Lung (tissue), 12 donors: ENCODE results near the gene MRM2. TPM values are rescaled to one million over a fixed set of nuclear protein-coding genes. Genes with fewer than 3 reads are reported as not detected.

Experiments
- ATAC-seq: fragments of 200-7000 bp; cut with Tn5 transposase; one replicate; pipeline ENCODE4 v1.9.1; 2020; ENCODE audit warnings: moderate number of reproducible peaks; ENCODE audit not compliant: insufficient read depth, low FRiP score
- DNase-seq, 3 donors: peaks; one replicate each; pipeline ENCODE4 v3.0.0-alpha.2; 2013 to 2017
- H3K27ac ChIP-seq, 2 donors: one replicate each; pipeline ENCODE4 v1.5.1; 2013; ENCODE audit warnings: mild to moderate bottlenecking in 2 of 2, moderate library complexity in 2 of 2, control low read depth in 1 of 2, inconsistent platforms in 1 of 2, low read depth in 1 of 2, low read length in 1 of 2
- H3K27me3 ChIP-seq, 3 donors: one replicate each; pipeline ENCODE4 v1.5.1; 2013; ENCODE audit warnings: low read length in 2 of 3; ENCODE audit not compliant: control insufficient read depth in 3 of 3, insufficient read depth in 3 of 3
- H3K36me3 ChIP-seq, 4 donors: one replicate each; pipeline ENCODE4 v1.5.1; 2013; ENCODE audit warnings: low read length in 4 of 4, mild to moderate bottlenecking in 1 of 4, moderate library complexity in 1 of 4; ENCODE audit not compliant: control insufficient read depth in 4 of 4, insufficient read depth in 4 of 4
- H3K4me1 ChIP-seq, 5 donors: one replicate each; pipeline ENCODE4 v1.5.1; 2013; ENCODE audit warnings: low read length in 5 of 5, mild to moderate bottlenecking in 2 of 5, moderate library complexity in 1 of 5; ENCODE audit not compliant: control insufficient read depth in 5 of 5, insufficient read depth in 5 of 5
- H3K4me3 ChIP-seq: one replicate; pipeline ENCODE4 v1.5.1; 2013; ENCODE audit warnings: mild to moderate bottlenecking, control low read depth, moderate library complexity
- H3K9ac ChIP-seq, 2 donors: one replicate each; pipeline ENCODE4 v1.5.1; 2013; ENCODE audit warnings: low read length in 2 of 2, control low read depth in 1 of 2; ENCODE audit not compliant: insufficient read depth in 1 of 2
- H3K9me3 ChIP-seq, 4 donors: one replicate each; pipeline ENCODE4 v1.5.1; 2013; ENCODE audit warnings: low read length in 3 of 4, mild to moderate bottlenecking in 1 of 4, moderate library complexity in 1 of 4; ENCODE audit not compliant: control insufficient read depth in 4 of 4, insufficient read depth in 3 of 4
- CTCF ChIP-seq: IDR thresholded peaks from 2 replicates; pipeline ENCODE4 v1.5.1; 2012; ENCODE audit warnings: mild to moderate bottlenecking; ENCODE audit errors: control extremely low read depth, extremely low read depth
- WGBS, 2 donors: extraction: QIAGEN DNeasy Blood & Tissue Kit; methylation state at CpG; one replicate each; pipeline ENCODE4 v1.1.7; 2013; 5-methylcytosine and 5-hydroxymethylcytosine counted together
- polyA plus RNA-seq, 2 donors: library from polyadenylated mRNA; stranded (reverse); fragments of 200-250 nt; gene quantifications; one replicate each; pipeline ENCODE4 v1.2.1, GENCODE V29; 2013
- total RNA-seq, 2 donors: library from RNA; depleted of rRNA in 1 of 2; stranded (reverse); fragments of >200 nt in 1 of 2; gene quantifications; one replicate each; pipeline ENCODE4 v1.2.1, GENCODE V29; 2014 to 2021
- donor health status: control.
- donor health status: control.
- donor health status: Bipolar disorder and iron deficiency.
- donor health status: healthy.
- donor health status: DM: yes; HTN: yes; CAD: no.

Gene MRM2
- total and polyA plus RNA-seq, 4 donors = 18.7 to 25.5 (median 23.1) TPM

GRCh38 chr7:2230882-2231281, 11.1 kb downstream of the MRM2 start:
- ATAC-seq (no peak), DNase-seq (no peak)
- no peak overlapping the region for H3K27ac ChIP-seq
- peak overlapping the region in 1 of 2 donors; percentile 13 for H3K9ac ChIP-seq
- peaks cover 0 to 13% (median 5%) of the 10 kb centered on the region in 5 donors for H3K4me1 ChIP-seq
- peaks cover 0 to 34% (median 25%) of the 10 kb centered on the region in 4 donors for H3K36me3 ChIP-seq
- 91 to 97% methylated on average over 9 of the region's 9 CpGs for WGBS, 2 donors
- no peaks in the 10 kb centered on the region for H3K27me3 ChIP-seq
- TF ChIP-seq CTCF = no peak
- H3K4me3 ChIP-seq = no peak overlapping the region
- H3K9me3 ChIP-seq = no peaks in the 10 kb centered on the region

- Histone ChIP-seq H3K27ac (no peak overlapping the region), H3K4me1 (peaks cover 0 to 13% (median 5%) of the 10 kb centered on the region in 5 donors), H3K4me3 (no peak overlapping the region), H3K9me3 (no peaks in the 10 kb centered on the region), H3K27me3 (no peaks in the 10 kb centered on the region), H3K9ac (no peak overlapping the region), H3K36me3 (peaks cover 0 to 40% (median 26%) of the 10 kb centered on the region in 4 donors)
- DNase-seq = no peak
- no peak for TF ChIP-seq CTCF
- 94 to 96% methylated on average over 8 of the region's 8 CpGs for WGBS, 2 donors
- ATAC-seq = no peak
These were observed 11.8 kb downstream of the MRM2 start for GRCh38 chr7:2230226-2230625.

- H3K36me3 ChIP-seq = peaks cover 0 to 47% (median 22%) of the 10 kb centered on the region in 4 donors
- DNase-seq = no peak
- WGBS, 2 donors = 93 to 96% methylated on average over 7 of the region's 7 CpGs
These were observed 12.5 kb downstream of the MRM2 start for GRCh38 chr7:2229467-2229866.

More at GRCh38 chr7:2229467-2229866, 12.5 kb downstream of the MRM2 start:
- H3K27me3 ChIP-seq = no peaks in the 10 kb centered on the region
- H3K4me3 ChIP-seq = no peak overlapping the region
- no peak overlapping the region for H3K27ac ChIP-seq
- no peaks in the 10 kb centered on the region for H3K9me3 ChIP-seq
- H3K9ac ChIP-seq = no peak overlapping the region
- no peak for ATAC-seq
- H3K4me1 ChIP-seq = peaks cover 0 to 13% (median 6%) of the 10 kb centered on the region in 5 donors
- no peak for TF ChIP-seq CTCF
